ENCODE results near the gene COX19. TPM values are rescaled to one million over a fixed set of nuclear protein-coding genes. Genes with fewer than 3 reads are reported as not detected.

Gene COX19
- total RNA-seq, 1 donor from 2014 or later: 9.4 TPM

GRCh38 chr7:918118-918425, 57.3 kb downstream of the COX19 start:
- intact Hi-C loops (cut with DNase I): no loop called here
- TF ChIP-seq CTCF (IDR thresholded peaks at IDR 0.05): no peak
- no peak for ATAC-seq
- H3K9me3 ChIP-seq: no peaks in the 10 kb centered on the region
- peak; percentile 29 for DNase-seq
- H3K4me3 ChIP-seq: no peak overlapping the region
- peaks cover 3% of the 10 kb centered on the region for H3K4me1 ChIP-seq
- no peak overlapping the region for H3K27ac ChIP-seq
- no peaks in the 10 kb centered on the region for H3K36me3 ChIP-seq
- no peaks in the 10 kb centered on the region for H3K27me3 ChIP-seq

- Histone ChIP-seq H3K36me3 (no peaks in the 10 kb centered on the region), H3K27ac (no peak overlapping the region), H3K4me3 (no peak overlapping the region), H3K4me1 (peaks cover 3% of the 10 kb centered on the region), H3K9me3 (no peaks in the 10 kb centered on the region), H3K27me3 (no peaks in the 10 kb centered on the region)
- no peak for TF ChIP-seq CTCF (IDR thresholded peaks at IDR 0.05)
- no peak for ATAC-seq
- intact Hi-C loops (cut with DNase I): no loop called here
- DNase-seq: peak; percentile 31
Measured at GRCh38 chr7:917255-918117, 57.9 kb downstream of the COX19 start.

GRCh38 chr7:916291-916941, 58.9 kb downstream of the COX19 start:
- DNase-seq: peak; percentile 61

More at GRCh38 chr7:916291-916941, 58.9 kb downstream of the COX19 start:
- Histone ChIP-seq H3K27ac (no peak overlapping the region), H3K9me3 (no peaks in the 10 kb centered on the region), H3K36me3 (no peaks in the 10 kb centered on the region), H3K27me3 (no peaks in the 10 kb centered on the region), H3K4me1 (no peaks in the 10 kb centered on the region), H3K4me3 (no peak overlapping the region)
- no peak for ATAC-seq
- TF ChIP-seq CTCF (IDR thresholded peaks at IDR 0.05): no peak
- intact Hi-C loops (cut with DNase I): no loop called here

Small RNA genes lying within 50 kb of the gene (microRNA-seq; reads per million reads assigned to microRNA genes)
- gene MIR339 (ENCODE audit: borderline microRNAs expressed): 307 reads per million, percentile 76 among the genes with 10 or more reads in this experiment

Other genes starting within 250 kb of the COX19 start
- 15.8 TPM for gene DNAAF5, start 248.8 kb downstream of the COX19 start, total RNA-seq
- 25.7 TPM for gene PRKAR1B, start 248.3 kb downstream of the COX19 start, total RNA-seq
- gene SUN1, start 143.1 kb downstream of the COX19 start, total RNA-seq: 127 TPM
- gene GET4, start 99.0 kb downstream of the COX19 start, total RNA-seq: 35.1 TPM
- gene ADAP1, start 20.9 kb downstream of the COX19 start, total RNA-seq: 30.7 TPM
- not detected for gene CYP2W1, start 7.6 kb upstream of the COX19 start, total RNA-seq
- 40.0 TPM for gene GPR146, start 69.0 kb upstream of the COX19 start, total RNA-seq
- gene GPER1, start 112.6 kb upstream of the COX19 start, total RNA-seq: 11.1 TPM
- gene ZFAND2A, start 184.6 kb upstream of the COX19 start, total RNA-seq: 19.9 TPM

All from upper lobe of right lung (tissue), 1 donor.